GM21515 (cell line): Measurements from ENCODE around the gene DNMT3B.
"Not testable (repeated sequence)": the region's sequence is repeated elsewhere in the genome, so short reads cannot be mapped to it uniquely, and the experiment has no call there.

ENCODE experiments used
- ATAC-seq: cut with Tn5 transposase; IDR thresholded peaks from one replicate; pipeline ENCODE4 v1.9.1; 2021; ENCODE audit not compliant: unreplicated experiment

DNMT3B gene

DNA sequence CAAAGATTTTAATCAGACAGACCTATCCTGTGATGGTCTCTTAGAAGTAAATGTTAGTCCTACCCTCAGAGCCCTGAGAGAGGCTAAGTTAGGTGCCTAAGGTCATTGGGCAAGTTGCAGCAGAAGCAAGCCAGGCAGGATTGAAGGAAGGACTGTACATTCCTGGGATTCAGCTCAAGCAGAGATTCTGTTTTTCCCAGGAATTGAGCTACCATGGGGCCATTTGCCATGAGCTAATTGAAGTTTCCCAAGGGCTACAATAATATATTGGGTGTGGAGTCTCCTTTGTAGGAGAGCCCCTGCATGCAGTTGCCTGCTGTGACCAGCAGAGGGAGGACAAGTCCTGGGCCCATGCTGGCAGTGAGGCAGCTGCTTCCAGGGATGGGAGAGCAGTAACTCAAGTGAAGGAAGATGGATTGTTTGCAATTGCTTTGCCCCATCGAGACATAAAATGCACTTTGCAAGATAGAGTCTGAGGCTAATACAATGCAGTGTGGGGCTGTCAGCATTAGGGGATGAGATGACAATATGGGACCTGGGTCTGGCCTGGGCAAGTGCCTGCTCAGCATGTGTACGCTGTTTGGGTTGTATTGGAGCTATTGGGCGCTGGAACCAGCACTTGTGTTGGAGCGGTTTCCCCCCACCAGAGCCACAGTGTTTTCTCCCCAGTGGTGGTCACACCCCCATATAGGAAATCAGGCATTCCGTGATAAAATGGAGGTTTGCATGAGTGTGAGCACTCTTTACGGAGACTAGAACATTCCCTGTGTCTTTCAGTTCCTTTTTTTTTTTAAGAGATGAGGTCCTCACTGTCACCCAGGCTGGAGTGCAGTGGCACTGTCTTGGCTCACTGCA lies 27.9 kb downstream of the DNMT3B start:
- no peak for ATAC-seq

DNA sequence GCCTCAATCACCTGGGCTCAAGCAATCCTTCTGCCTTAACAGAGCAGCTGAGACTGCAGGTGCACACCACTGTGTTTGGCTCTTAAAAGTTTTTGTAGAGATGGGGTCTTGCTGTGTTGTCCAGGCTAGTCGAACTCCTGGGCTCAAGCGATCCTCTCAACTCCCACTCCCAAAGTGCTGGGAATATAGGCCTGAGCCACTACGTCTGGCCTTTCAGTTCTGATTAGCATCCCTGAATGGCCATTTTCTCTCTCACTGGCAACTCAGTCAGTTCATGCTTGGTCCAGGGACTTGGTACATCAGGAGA lies 28.5 kb downstream of the DNMT3B start:
- ATAC-seq, result no peak

DNA sequence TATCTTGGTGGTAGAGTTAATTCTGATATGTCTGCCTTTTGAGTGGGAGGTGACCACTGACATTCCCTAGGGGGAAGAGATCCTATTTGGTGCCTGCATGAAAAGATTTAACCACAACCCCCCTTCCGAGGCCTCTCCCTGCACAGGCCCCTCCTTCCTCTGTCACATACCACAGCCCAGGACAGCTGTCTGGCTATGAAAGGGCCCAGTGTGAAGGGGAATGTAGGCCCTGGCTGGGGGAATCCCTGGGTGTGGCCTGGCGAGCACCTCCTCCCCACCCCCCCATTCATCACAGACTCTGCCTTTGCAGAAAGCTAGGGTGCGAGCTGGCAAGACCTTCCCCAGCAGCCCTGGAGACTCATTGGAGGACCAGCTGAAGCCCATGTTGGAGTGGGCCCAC lies 30.1 kb downstream of the DNMT3B start:
- no peak for ATAC-seq

DNA sequence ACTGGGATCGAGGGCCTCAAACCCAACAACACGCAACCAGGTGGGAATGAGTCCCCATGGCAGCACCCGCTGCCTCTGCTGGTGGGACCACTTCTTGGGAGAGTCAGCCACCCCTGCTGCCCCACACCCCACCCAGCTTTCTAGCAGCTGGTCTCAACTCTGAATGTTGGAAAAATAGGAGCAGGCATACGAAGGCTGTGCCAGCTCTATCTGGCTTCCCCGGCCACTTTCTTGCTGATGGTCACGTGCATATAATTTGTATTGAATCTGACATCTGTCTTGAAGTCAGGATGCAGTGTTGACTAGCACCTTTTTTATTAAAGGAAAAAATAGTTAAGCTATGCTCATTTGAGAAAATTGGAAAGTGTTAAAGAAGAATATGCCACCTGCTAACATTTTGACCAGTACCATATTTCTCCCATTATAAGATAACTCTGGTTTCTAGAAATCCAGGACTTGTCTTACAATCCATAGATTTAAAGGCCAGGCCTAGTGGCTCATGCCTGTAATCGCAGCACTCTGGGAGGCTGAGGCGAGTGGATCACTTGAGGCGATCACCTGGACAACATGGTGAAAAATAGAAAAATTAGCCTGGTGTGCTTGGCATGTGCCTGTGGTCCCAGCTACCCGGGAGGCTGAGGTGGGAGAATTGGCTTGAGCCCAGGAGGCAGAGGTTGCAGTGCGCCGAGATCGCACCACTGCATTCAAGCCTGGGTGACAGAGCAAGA lies 30.7 kb downstream of the DNMT3B start:
- no peak for ATAC-seq

DNA sequence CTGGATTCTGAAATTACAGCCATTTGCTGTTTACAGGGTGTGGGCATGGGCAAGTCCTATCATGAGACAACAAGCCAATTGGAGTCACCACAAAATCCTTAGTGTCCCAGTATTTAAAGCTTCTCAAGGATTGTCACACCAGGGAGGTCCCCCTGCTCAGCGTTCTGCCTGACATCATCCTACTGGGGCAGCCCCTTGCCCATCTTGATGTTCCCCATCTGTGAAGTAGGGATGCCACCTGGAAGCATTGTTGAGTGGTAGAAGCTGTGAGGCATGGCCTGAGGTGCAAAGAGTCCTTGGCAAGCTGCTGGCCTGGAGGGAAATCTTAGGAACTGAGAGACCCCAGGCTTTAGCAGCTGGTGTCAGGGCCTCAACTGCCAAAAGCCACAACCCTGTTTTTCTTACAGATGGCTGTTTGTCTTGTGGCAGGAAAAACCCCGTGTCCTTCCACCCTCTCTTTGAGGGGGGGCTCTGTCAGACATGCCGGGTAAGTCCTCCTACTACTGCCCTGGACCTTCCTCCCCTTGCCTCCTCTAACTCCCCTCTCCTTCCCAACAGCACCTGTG lies 34.3 kb downstream of the DNMT3B start:
- no peak for ATAC-seq

DNA sequence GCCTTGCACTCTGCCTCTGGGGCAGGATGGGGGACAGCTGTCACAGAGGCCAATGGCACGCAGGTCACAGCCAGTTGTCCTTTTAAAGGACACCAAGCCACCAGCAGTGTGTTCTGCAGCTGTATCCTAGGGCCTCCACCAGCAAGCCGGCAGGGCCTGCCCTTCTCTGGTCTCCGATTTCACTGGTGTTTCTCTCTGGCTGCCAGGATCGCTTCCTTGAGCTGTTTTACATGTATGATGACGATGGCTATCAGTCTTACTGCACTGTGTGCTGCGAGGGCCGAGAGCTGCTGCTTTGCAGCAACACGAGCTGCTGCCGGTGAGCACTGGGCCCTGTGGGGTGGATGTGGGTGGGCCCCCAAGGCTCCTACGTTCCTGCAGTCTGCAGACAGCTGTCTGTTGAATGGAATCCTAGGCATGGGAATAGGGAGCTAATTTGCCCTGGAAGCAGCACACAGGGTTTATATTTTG lies 34.8 kb downstream of the DNMT3B start:
- no peak for ATAC-seq

DNA sequence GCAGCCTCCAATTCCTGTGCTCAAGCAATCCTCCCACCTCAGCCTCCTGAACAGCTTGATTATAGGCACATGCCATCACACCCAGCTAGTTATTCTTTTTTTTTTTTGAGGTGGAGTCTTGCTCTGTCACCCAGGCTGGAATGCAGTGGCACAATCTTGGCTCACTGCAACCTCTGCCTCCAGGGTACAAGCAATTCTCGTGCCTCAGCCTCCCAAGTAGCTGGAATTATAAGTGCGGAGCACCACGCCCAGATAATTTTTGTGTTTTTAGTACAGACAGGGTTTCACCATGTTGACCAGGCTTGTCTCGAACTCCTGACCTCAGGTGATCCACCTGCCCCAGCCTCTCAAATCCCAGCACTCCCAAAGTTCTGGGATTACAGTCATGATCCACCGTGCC lies 35.4 kb downstream of the DNMT3B start:
- ATAC-seq, result not testable (repeated sequence)

DNA sequence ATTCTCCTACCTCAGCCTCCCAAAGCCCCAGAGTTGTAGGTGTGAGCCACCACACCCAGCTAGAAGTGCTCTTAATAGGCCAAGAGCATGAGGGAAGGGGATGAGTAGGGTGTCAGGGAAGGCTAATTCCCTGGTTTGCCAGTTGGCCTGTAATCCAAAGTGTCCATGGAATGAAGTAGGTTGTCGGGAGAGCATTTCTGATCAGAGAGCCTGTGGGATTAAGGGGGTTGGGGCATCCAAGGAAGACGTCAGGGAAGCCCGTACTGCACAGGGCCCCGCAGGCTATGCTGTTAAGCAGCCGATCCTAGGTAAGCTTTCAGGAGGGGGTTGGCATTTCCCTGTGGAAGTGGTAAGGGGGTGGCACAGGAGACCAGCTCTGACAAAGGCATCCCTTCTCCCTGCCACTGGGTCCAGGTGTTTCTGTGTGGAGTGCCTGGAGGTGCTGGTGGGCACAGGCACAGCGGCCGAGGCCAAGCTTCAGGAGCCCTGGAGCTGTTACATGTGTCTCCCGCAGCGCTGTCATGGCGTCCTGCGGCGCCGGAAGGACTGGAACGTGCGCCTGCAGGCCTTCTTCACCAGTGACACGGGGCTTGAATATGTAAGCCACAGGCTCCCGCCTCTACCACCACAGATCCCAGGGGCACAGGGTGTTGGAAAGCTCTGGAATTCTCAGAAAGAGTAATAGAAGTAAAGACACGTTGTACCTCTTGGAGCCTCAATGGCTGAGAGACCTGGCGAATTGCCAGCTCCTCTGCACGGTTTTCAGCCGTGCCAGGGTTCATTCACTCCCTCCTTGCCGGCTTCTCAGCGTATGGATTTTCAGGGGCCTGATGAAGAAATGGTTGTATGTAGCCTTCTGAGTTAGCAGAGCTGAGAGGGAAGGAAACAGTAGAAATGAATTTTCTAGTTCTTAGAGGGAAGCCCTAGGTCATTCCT lies 36.1 kb downstream of the DNMT3B start:
- no peak for ATAC-seq

DNA sequence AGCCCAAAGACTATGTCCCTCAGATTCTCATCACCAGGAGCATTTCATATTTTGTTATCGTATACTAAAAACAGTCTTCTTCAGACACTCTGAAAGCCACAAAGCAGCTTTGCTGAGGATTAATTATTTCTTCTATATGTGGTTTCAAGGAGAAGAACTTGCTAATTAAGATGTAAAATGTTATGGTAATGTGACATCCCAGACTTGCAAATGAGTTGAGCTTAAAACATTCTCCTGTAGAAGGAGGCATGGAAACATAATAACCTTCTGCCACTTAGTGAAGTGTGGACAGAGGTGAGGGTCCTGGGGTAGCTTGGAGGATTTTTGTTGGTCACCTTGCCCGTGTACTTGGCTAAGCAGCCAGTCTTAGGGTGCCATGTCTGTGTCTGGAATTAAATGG lies 40.9 kb downstream of the DNMT3B start:
- no peak for ATAC-seq

DNA sequence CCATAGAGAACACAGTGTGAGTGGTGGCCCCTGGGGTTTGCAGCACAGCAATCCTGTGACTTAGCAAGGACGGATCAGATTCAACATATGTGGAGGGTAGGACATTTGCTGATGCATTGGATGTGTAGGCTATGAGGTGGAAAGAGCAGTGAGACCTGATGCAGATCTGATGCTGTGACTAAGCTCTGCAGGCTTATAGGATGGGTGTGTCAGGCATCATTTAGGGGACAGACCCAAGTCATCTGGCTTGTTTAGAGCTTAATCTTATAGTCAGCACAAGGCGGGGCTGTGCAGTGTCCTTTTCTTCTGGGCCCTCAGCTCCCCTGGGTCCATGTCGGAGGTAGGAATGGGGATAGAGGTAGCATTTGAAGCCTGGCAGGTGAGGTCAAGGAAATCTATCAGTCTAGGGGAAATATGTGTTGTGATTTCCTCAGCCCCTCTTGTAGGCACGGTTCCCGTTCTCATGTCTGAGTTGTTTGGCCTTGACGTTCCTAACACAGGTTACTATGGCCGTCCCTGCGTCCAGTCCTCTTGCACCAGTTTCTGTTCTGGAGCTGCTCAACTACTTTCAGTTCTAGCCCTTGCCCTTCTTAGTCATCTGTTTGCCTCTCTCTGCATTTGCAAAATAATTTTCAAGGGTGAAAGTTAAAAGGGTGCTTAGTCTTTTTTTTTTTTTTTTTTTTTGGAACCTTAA lies 42.0 kb downstream of the DNMT3B start:
- no peak for ATAC-seq

DNA sequence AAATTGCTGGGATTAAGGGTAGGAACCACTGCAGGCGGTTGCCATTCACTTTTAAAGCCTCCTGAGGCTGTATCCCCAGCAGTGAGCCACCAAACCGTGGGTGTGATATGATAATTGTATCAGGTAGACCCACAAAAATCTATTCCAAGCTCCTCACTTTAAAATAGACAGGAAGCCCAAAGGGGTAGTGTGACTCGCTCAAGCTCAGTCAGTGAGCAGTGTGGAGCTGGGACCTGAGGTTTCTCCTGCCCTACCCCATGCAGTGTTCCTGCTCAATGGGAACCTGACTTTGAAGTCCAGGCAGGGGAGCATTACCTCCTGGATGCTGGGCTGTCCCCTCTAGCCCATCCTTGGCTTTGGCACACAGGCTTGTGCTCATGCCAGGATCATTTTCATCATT lies 42.6 kb downstream of the DNMT3B start:
- no peak for ATAC-seq

DNA sequence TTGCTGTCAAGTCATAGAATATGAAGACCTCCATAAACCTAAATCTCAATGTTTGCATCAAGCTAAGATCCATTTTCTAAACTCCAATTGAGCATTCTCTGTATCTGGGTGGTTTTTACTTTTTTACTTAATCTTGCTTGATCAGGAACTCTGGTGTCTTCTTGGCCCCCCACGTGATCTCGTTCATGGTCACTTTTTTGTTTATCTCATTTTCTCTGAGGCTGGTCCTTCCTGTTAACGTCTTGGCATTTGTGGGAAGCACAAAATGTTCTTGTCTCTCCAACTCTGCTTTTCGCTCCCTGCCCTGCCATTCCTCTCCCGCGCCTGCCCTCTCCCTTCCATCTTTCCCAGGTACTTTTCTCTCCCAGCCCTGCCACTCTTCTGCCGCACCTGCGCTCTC lies 43.5 kb downstream of the DNMT3B start:
- ATAC-seq, result no peak

DNA sequence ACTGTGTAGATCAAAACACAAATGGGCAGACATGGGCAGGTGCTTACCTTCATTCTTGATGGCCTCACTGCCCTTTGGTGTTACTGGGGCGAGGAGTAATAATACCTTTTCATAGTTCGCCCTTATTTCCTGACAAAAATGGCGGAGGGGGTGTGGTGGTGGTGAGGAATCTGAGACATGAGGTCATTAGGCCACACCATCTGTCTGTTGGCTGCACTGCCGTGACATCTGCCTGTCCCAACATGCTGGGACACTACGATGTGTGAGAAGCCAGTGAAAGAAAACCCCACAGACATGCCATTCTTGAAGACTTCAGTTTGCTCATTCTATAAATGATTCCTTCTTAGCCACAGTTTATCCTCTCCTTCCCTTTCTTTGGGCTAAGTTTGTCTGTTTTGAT lies 44.2 kb downstream of the DNMT3B start:
- ATAC-seq, result no peak

DNA sequence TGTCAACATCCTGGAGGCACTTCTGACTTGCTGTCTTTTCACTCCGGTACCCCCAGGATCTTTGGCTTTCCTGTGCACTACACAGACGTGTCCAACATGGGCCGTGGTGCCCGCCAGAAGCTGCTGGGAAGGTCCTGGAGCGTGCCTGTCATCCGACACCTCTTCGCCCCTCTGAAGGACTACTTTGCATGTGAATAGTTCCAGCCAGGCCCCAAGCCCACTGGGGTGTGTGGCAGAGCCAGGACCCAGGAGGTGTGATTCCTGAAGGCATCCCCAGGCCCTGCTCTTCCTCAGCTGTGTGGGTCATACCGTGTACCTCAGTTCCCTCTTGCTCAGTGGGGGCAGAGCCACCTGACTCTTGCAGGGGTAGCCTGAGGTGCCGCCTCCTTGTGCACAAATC lies 45.5 kb downstream of the DNMT3B start:
- ATAC-seq, result no peak

DNA sequence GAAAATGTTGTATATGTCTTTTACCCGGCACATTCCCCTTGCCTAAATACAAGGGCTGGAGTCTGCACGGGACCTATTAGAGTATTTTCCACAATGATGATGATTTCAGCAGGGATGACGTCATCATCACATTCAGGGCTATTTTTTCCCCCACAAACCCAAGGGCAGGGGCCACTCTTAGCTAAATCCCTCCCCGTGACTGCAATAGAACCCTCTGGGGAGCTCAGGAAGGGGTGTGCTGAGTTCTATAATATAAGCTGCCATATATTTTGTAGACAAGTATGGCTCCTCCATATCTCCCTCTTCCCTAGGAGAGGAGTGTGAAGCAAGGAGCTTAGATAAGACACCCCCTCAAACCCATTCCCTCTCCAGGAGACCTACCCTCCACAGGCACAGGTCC lies 46.3 kb downstream of the DNMT3B start:
- no peak for ATAC-seq

DNA sequence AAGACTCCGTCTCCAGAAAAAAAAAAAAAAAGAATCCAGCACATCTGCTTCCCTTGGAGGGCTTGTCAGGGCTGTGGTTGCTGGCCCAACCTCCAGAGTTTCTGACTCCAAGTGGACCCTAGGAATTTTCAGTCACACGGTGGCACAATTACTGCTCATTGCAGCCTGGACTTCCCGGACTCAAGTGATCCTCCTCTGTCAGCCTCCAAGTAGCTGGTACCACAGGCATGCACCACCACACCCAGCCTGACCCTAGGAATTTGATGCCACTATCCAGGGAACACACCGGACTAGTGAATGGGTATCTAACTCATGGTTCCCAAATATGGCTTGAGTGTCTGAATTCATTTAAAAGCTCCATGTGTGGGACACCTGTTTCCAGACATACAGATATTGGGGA lies 47.7 kb downstream of the DNMT3B start:
- no peak for ATAC-seq

DNA sequence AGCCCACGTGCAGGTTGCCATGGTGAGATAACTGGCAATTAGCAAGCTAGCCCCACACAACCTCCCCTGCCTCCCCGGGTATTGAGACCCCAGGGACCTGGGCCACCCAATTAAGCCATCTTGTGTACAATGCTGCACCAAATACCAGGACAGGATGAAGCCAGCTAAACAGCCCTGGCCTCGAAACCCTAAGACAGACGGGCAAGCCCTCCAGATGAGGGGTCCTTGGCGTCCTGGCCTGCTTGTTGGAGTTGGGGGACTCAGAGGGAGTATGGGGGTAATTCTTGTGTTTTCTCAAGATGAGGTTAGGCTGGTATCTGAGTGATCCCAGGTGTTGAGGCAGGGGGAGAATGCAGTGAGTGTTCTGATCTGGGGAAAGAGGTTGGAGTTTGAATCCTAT lies 48.8 kb downstream of the DNMT3B start:
- no peak for ATAC-seq

DNA sequence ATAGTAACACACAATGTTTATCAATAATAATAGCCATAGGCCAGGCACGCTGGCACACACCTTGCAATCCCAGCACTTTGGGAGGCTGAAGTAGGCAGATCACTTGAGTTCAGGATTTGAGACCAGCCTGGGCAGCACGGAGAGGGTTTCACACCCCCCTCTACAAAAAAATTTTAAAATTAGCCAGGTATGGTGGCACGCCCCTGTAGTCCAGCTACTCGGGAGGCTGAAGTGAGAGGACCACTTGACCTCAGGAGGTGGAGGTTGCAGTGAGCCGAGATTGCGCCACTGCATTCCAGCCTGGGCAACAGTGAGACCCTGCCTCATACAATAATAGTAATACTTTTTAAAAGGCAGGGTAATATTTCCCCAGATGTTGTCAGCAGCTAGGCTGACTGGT lies 49.7 kb downstream of the DNMT3B start:
- no peak for ATAC-seq

DNA sequence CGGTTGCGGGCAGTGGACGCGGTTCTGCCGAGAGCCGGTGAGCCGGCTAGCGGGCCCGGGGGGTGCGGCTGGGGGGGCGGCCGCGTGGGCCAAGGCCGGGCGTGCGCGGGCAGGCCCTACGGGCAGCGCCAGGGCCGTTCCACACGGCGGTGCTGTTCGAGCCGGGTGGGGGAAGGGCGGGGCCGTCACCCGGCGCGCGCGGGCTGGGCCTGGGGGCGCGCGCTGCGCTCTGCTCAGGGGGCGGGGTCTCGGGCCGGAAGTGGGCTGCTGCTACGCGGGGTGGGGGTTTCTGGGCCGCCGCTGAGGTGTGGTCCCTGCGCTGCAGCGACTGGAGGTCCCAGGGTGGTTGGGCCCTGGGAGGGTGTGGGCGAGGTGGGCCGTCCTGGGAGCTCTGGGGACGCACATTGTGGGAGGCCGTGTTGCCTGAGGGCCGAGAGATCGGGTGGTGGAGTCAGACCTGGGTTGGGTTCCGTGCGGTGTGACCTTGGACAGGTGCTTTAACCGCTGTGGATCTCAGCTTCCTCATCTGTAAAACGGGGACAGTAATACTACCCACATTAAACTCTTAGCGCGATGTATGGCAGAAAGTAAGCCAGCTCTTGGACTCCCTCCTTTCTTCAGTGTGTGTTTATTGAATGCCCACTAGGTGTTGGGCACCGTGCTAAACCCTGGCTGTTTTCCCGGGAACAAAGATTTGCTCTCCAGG lies 58.0 kb downstream of the DNMT3B start:
- peak; percentile 53 for ATAC-seq
